WERI-Rb-1 (cell line): ENCODE measurements around the gene SLC27A4.
A peak's percentile ranks its signal among the peaks of the same experiment; 100 is the strongest.

Source experiments
- DNase-seq: peaks from one replicate; pipeline ENCODE4 v3.0.0-alpha.2; 2020
- H3K27ac ChIP-seq: fragments of 250-450 bp; sonication (Bioruptor Pico); 2 replicates; pipeline ENCODE4 v1.5.1; 2020; ENCODE audit warnings: mild to moderate bottlenecking, moderate library complexity
- H3K27me3 ChIP-seq: fragments of 250-450 bp; sonication (Bioruptor Pico); 2 replicates; pipeline ENCODE4 v1.5.1; 2021; ENCODE audit warnings: mild to moderate bottlenecking, low read depth, moderate library complexity; ENCODE audit not compliant: insufficient read depth, severe bottlenecking
- H3K36me3 ChIP-seq: fragments of 250-450 bp; sonication (Bioruptor Pico); 2 replicates; pipeline ENCODE4 v1.5.1; 2020; ENCODE audit warnings: mild to moderate bottlenecking, moderate library complexity
- H3K4me3 ChIP-seq: 2 replicates; pipeline ENCODE4 v1.5.1; 2011; ENCODE audit warnings: low read depth, mild to moderate bottlenecking, control low read depth, low read length
- H3K9me3 ChIP-seq: fragments of 250-450 bp; sonication (Bioruptor Pico); 2 replicates; pipeline ENCODE4 v1.5.1; 2021; ENCODE audit warnings: mild to moderate bottlenecking, moderate library complexity; ENCODE audit not compliant: severe bottlenecking
- TF ChIP-seq, protein P1 (sequence below): IDR thresholded peaks from 2 replicates; pipeline ENCODE4 v1.5.1; 2011; ENCODE audit warnings: low read depth, mild to moderate bottlenecking, control low read depth, inconsistent platforms, low read length

SLC27A4 gene

GRCh38 chr9:128406848-128407391 is 66.6 kb downstream of the SLC27A4 start:
- H3K36me3 ChIP-seq, result no peaks in the 10 kb centered on the region
- DNase-seq, result no peak
- no peaks in the 10 kb centered on the region for H3K9me3 ChIP-seq
- no peaks in the 10 kb centered on the region for H3K27me3 ChIP-seq
- TF ChIP-seq, protein P1, sequence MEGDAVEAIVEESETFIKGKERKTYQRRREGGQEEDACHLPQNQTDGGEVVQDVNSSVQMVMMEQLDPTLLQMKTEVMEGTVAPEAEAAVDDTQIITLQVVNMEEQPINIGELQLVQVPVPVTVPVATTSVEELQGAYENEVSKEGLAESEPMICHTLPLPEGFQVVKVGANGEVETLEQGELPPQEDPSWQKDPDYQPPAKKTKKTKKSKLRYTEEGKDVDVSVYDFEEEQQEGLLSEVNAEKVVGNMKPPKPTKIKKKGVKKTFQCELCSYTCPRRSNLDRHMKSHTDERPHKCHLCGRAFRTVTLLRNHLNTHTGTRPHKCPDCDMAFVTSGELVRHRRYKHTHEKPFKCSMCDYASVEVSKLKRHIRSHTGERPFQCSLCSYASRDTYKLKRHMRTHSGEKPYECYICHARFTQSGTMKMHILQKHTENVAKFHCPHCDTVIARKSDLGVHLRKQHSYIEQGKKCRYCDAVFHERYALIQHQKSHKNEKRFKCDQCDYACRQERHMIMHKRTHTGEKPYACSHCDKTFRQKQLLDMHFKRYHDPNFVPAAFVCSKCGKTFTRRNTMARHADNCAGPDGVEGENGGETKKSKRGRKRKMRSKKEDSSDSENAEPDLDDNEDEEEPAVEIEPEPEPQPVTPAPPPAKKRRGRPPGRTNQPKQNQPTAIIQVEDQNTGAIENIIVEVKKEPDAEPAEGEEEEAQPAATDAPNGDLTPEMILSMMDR, result no peak
- H3K27ac ChIP-seq, result no peak overlapping the region
- H3K4me3 ChIP-seq, result no peak overlapping the region

DNA sequence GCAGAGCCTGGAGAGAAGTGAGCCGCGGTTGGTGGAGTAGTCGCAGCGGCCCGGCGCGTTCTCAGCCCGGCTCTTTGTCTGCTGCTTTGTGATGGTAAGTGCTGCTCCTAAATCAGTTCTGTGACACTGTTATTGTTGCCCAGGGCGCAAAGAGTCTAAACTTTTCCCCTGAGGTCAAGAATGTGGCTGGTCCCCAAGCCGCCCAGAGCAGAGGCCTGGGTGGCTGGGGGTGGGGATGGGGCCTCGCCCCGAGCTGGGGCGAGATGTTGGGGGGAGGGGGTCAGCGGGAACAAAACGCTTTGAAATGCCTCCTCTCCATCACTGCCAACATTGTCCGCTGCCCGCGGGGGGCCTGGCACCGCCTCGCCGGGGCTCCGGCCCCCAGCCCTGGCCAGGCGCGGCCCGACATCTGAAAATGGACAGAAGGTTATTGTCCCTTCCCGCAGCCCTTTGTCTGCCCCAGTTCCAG is 68.7 kb downstream of the SLC27A4 start:
- DNase-seq, result no peak
- H3K36me3 ChIP-seq, result no peaks in the 10 kb centered on the region
- no peak overlapping the region for H3K27ac ChIP-seq
- H3K27me3 ChIP-seq, result no peaks in the 10 kb centered on the region
- H3K9me3 ChIP-seq, result no peaks in the 10 kb centered on the region
- no peak overlapping the region for H3K4me3 ChIP-seq
- TF ChIP-seq, protein P1, result no peak

- Histone ChIP-seq H3K36me3 (no peaks in the 10 kb centered on the region), H3K4me3 (no peak overlapping the region), H3K27me3 (no peaks in the 10 kb centered on the region), H3K27ac (no peak overlapping the region; the same call in 1 of the 2 replicates), H3K9me3 (no peaks in the 10 kb centered on the region)
- TF ChIP-seq, protein P1, result no peak
- DNase-seq, result no peak
These were observed 69.1 kb downstream of the SLC27A4 start for GRCh38 chr9:128409450-128409849.

- TF ChIP-seq, protein P1, result peak; percentile 51
- Histone ChIP-seq H3K27me3 (no peaks in the 10 kb centered on the region), H3K27ac (peak overlapping the region; percentile 15), H3K36me3 (no peaks in the 10 kb centered on the region), H3K9me3 (no peaks in the 10 kb centered on the region), H3K4me3 (no peak overlapping the region)
- peak; percentile 60 for DNase-seq
These were observed 69.7 kb downstream of the SLC27A4 start for GRCh38 chr9:128409978-128410377.
